CD4-positive, alpha-beta memory T cell (primary cell): Measurements from ENCODE around the gene ZNF432. TPM values are rescaled to one million over a fixed set of nuclear protein-coding genes. Genes with fewer than 3 reads are reported as not detected.
A peak's percentile ranks its signal among the peaks of the same experiment; 100 is the strongest.
"Not testable (repeated sequence)": the region's sequence is repeated elsewhere in the genome, so short reads cannot be mapped to it uniquely, and the experiment has no call there.

Source experiments
- CTCF ChIA-PET: fragments of 350-600 bp; sonication (Branson Sonifier 250); formaldehyde crosslinking; loops from one replicate; lab custom pipeline; 2021; ENCODE audit warnings: inconsistent platforms; ENCODE audit not compliant: partially characterized antibody; lab: Charles Lee
- POLR2A ChIA-PET: fragments of 350-600 bp; sonication (Branson Sonifier 250); formaldehyde crosslinking; loops from one replicate; lab custom pipeline; 2021; ENCODE audit not compliant: partially characterized antibody; lab: Charles Lee
- DNase-seq, 5 donors: peaks; one replicate each; pipeline versions ENCODE4 v3.0.0 to v3.0.0-alpha.2; 2020 to 2022; ENCODE audit warnings: mixed read lengths in 1 of 5
- H3K27ac ChIP-seq: one replicate; pipeline ENCODE4 v1.7.0; 2013; ENCODE audit warnings: low read depth, low read length
- H3K27me3 ChIP-seq: 2 replicates; pipeline ENCODE4 v1.7.0; 2013; ENCODE audit warnings: mild to moderate bottlenecking, low read length, moderate library complexity; ENCODE audit not compliant: insufficient read depth
- H3K36me3 ChIP-seq: 2 replicates; pipeline ENCODE4 v1.7.0; 2013; ENCODE audit warnings: mild to moderate bottlenecking, low read length, moderate library complexity; ENCODE audit not compliant: insufficient read depth
- H3K4me1 ChIP-seq: 2 replicates; pipeline ENCODE4 v1.7.0; 2013; ENCODE audit warnings: mild to moderate bottlenecking, low read length, moderate library complexity; ENCODE audit not compliant: insufficient read depth
- H3K4me3 ChIP-seq, 2 donors: one replicate each; pipeline ENCODE4 v1.7.0; 2013; ENCODE audit warnings: low read length in 2 of 2, mild to moderate bottlenecking in 1 of 2
- H3K9me3 ChIP-seq, 2 donors: one replicate each; pipeline ENCODE4 v1.7.0; 2013; ENCODE audit warnings: low read length in 2 of 2, control low read depth in 1 of 2; ENCODE audit not compliant: control insufficient read depth in 1 of 2
- H3K27ac Mint-ChIP-seq, 7 donors: one replicate each; pipeline ENCODE4 v1.8.0; 2020 to 2021; ENCODE audit warnings: mixed read lengths in 7 of 7, mild to moderate bottlenecking in 6 of 7, inconsistent platforms in 3 of 7, moderate library complexity in 3 of 7
- H3K27me3 Mint-ChIP-seq, 2 donors: one replicate each; pipeline ENCODE4 v1.8.0; 2020 to 2021; ENCODE audit warnings: mixed read lengths in 2 of 2
- H3K36me3 Mint-ChIP-seq, 2 donors: one replicate each; pipeline ENCODE4 v1.8.0; 2020 to 2021; ENCODE audit warnings: mixed read lengths in 2 of 2, inconsistent platforms in 1 of 2, mild to moderate bottlenecking in 1 of 2
- H3K4me1 Mint-ChIP-seq, 4 donors: one replicate each; pipeline ENCODE4 v1.8.0; 2020 to 2021; ENCODE audit warnings: mixed read lengths in 4 of 4, mild to moderate bottlenecking in 1 of 4
- H3K4me3 Mint-ChIP-seq, 8 donors: one replicate each; pipeline ENCODE4 v1.8.0; 2020 to 2021; ENCODE audit warnings: mixed read lengths in 8 of 8, mild to moderate bottlenecking in 7 of 8, moderate library complexity in 6 of 8, inconsistent platforms in 3 of 8
- H3K9me3 Mint-ChIP-seq, 8 donors: one replicate each; pipeline ENCODE4 v1.8.0; 2020 to 2021; ENCODE audit warnings: mixed read lengths in 8 of 8, mild to moderate bottlenecking in 5 of 8, inconsistent platforms in 3 of 8, moderate library complexity in 1 of 8
- intact Hi-C: fragments of 100-400 bp; cut with micrococcal nuclease; formaldehyde crosslinking; loops from one replicate; pipeline ENCODE4 v1.15.1; 2023
- polyA plus RNA-seq, 2 donors: library from polyadenylated mRNA; unstranded; fragments of 300-500 nt; fragmentation: Illumina TruSeq; gene quantifications; one replicate each; pipeline ENCODE4 v1.2.3, GENCODE V29; 2021
- total RNA-seq, 2 experiments: library from RNA; stranded (reverse); gene quantifications; one replicate each; pipeline ENCODE4 v1.2.3, GENCODE V29; 2021

Gene ZNF432
- total RNA-seq (10 to 100 TPM; 23.4 to 23.9 TPM), polyA plus RNA-seq (1 to 10 TPM; 2.2 to 5.9 TPM)

DNA sequence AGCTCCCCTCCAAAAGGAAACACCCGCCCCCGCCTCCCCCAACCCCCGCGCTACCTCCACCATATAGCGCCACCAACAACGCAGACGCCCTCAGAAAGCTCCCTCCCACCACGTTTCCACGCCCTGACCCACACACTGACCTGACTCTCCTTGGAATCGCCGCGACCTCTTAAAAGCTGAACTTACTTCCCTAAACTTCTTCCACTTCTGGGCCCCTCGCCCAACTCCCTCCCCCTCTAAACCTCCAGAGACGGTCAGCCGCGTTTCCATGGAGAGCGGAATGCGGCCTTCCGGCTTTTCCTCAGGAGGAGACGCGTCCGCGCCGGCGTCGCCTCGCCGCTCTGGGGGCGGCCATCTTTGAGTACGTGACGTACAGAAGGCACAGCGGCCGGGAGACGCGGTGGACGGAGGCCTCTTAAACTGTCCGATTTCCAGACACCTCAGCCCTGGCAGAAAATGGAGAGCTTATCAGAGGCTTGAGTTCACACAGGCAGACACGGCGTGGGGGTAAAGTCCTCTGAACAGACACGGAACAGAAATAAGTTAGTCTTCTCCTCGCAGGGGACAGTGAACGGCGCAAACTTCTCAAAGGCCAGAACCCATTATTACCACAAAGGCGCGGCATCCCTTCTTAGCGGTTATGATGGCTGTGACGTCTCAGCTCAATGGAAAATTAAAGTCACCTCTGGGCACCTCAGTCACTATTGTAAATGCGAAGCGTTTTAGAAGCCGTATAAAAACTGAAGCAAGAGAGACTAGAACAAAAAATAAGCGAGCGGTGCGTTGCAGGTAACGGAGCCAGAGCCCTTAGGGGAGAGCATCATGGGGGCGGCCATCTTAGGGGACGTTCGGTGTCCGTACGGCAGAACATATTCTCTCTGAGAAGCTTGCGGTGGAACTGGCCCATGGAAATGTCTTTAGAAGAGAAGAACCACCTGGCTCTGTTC is at the start of gene ZNF432:
TSS of gene ZNF432 (minus strand) at position 284 of the 947 bp plus-strand sequence. CDS start 1,970 bp downstream, outside the sequence.
- H3K27me3 ChIP-seq, result no peaks in the 10 kb centered on the region
- Mint-ChIP-seq H3K27me3 (no peaks in the 10 kb centered on the region), H3K9me3 (peaks cover 3 to 73% (median 46%) of the 10 kb centered on the region in 8 donors), H3K4me1 (peaks cover 17 to 32% (median 21%) of the 10 kb centered on the region in 4 donors), H3K4me3 (peak within 1 kb of the TSS; percentile 96 to 100 (median 99)), H3K36me3 (peaks cover 47 to 59% of the 10 kb centered on the region in 2 donors), H3K27ac (peak within 1 kb of the TSS; percentile 98 to 100 (median 100))
- peak within 1 kb of the TSS; percentile 96 for H3K27ac ChIP-seq
- DNase-seq, result peak; percentile 83 to 91 (median 84)
- POLR2A ChIA-PET, result interaction anchor here (0.5 to 2.3 kb wide), 18 partner anchors 11 to 1472 kb away, joined by 3 to 39 read pairs (median 6); partner anchors contain the start of genes PPP2R1A, ZNF613, ZNF614 and ZNF615
- H3K36me3 ChIP-seq, result peaks cover 20% of the 10 kb centered on the region
- intact Hi-C loops, result loop anchor here (1.0 to 10.0 kb wide), 8 partner anchors 21 to 248 kb away; partner anchors contain the start of genes ZNF350, ZNF480, ZNF613 and ZNF614
- H3K4me3 ChIP-seq, result peak within 1 kb of the TSS; percentile 74 to 75
- H3K4me1 ChIP-seq, result peaks cover 15% of the 10 kb centered on the region
- CTCF ChIA-PET, result no interaction called here
- H3K9me3 ChIP-seq, result no peaks in the 10 kb centered on the region

- Mint-ChIP-seq H3K4me3 (peak overlapping the region; percentile 56 to 99 (median 98)), H3K4me1 (peaks cover 20 to 37% (median 29%) of the 10 kb centered on the region in 4 donors), H3K27ac (peak overlapping the region in 2 of 7 donors; percentile 95 to 98), H3K36me3 (peaks cover 39 to 47% of the 10 kb centered on the region in 2 donors), H3K9me3 (peaks cover 6 to 95% (median 65%) of the 10 kb centered on the region in 8 donors)
- DNase-seq, H3K27ac ChIP-seq, H3K27me3 Mint-ChIP-seq, CTCF ChIA-PET, POLR2A ChIA-PET, H3K36me3 ChIP-seq, H3K27me3 ChIP-seq: not testable (repeated sequence)
- H3K4me3 ChIP-seq, result peak overlapping the region in 1 of 2 donors; percentile 55
- intact Hi-C loops, result loop anchor here (5.0 kb wide), 1 partner anchor 49 kb away; the partner anchor contains the start of gene ZNF432
- H3K4me1 ChIP-seq, result peaks cover 17% of the 10 kb centered on the region
- peaks cover 0 to 15% of the 10 kb centered on the region in 2 donors for H3K9me3 ChIP-seq
These were observed 47.8 kb upstream of the ZNF432 start for GRCh38 chr19:52096416-52096815.

- Histone ChIP-seq H3K27me3 (no peaks in the 10 kb centered on the region), H3K9me3 (peaks cover 0 to 15% of the 10 kb centered on the region in 2 donors), H3K4me1 (peaks cover 17% of the 10 kb centered on the region), H3K4me3 (peak within 1 kb of the TSS; percentile 55 to 98), H3K27ac (peak within 1 kb of the TSS; percentile 81), H3K36me3 (peaks cover 5% of the 10 kb centered on the region)
- CTCF ChIA-PET, result no interaction called here
- DNase-seq, result peak; percentile 77 to 84 (median 80)
- POLR2A ChIA-PET, result no interaction called here
- Mint-ChIP-seq H3K4me3 (peak within 1 kb of the TSS; percentile 94 to 99 (median 99)), H3K27me3 (peaks cover 0 to 1% of the 10 kb centered on the region in 2 donors), H3K9me3 (peaks cover 6 to 96% (median 74%) of the 10 kb centered on the region in 8 donors), H3K4me1 (peaks cover 20 to 41% (median 32%) of the 10 kb centered on the region in 4 donors), H3K36me3 (peaks cover 50 to 55% of the 10 kb centered on the region in 2 donors), H3K27ac (peak within 1 kb of the TSS; percentile 92 to 98 (median 98))
- intact Hi-C loops, result loop anchor here (1.0 to 5.0 kb wide), 3 partner anchors 48 to 174 kb away; partner anchors contain the start of genes ZNF432 and ZNF766
These were observed 46.8 kb upstream of the ZNF432 start, which contains the start of gene ZNF841 for GRCh38 chr19:52095172-52096014. Gene ZNF841, minus strand, starts transcription at chr19:52095765. Its CDS starts 10,964 bp downstream, at chr19:52084801.

- intact Hi-C loops, result loop anchor here (1.0 to 5.0 kb wide), 3 partner anchors 47 to 175 kb away; partner anchors contain the start of genes ZNF432 and ZNF766
- ChIA-PET POLR2A (no interaction called here), CTCF (no interaction called here)
- H3K4me3 ChIP-seq, result peak overlapping the region; percentile 55 to 98
- Mint-ChIP-seq H3K27me3 (peaks cover 0 to 1% of the 10 kb centered on the region in 2 donors), H3K4me1 (peaks cover 20 to 45% (median 32%) of the 10 kb centered on the region in 4 donors), H3K9me3 (peaks cover 6 to 97% (median 78%) of the 10 kb centered on the region in 8 donors), H3K4me3 (peak overlapping the region; percentile 94 to 99 (median 99)), H3K36me3 (peaks cover 57 to 63% of the 10 kb centered on the region in 2 donors), H3K27ac (peak overlapping the region; percentile 5 to 98 (median 98))
- no peaks in the 10 kb centered on the region for H3K27me3 ChIP-seq
- peaks cover 17% of the 10 kb centered on the region for H3K4me1 ChIP-seq
- peak overlapping the region; percentile 81 for H3K27ac ChIP-seq
- DNase-seq, result no peak
- peaks cover 7% of the 10 kb centered on the region for H3K36me3 ChIP-seq
- peaks cover 0 to 15% of the 10 kb centered on the region in 2 donors for H3K9me3 ChIP-seq
These were observed 46.0 kb upstream of the ZNF432 start for GRCh38 chr19:52094526-52095130.

DNA sequence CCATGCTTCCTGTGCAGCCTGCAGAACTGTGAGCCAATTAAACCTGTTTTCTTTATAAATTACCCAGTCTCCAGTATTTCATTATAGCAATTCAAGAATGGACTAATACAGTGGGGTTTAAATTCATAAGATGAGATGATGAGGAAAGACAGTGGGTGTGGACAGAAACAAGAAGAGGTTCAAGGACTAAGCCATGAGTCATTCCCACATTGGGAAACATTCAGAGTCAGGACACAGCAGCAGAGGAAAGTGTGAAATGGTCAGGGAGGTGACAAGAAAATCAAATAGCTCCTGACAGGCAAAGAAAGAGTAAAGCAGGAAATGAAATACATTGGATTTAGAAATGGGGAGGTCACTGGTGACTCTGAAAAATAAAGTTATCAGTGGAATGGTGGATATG is 37.8 kb upstream of the ZNF432 start:
- H3K36me3 ChIP-seq, result peaks cover 60% of the 10 kb centered on the region
- H3K4me1 Mint-ChIP-seq, result peaks cover 2 to 10% (median 4%) of the 10 kb centered on the region in 4 donors

DNA sequence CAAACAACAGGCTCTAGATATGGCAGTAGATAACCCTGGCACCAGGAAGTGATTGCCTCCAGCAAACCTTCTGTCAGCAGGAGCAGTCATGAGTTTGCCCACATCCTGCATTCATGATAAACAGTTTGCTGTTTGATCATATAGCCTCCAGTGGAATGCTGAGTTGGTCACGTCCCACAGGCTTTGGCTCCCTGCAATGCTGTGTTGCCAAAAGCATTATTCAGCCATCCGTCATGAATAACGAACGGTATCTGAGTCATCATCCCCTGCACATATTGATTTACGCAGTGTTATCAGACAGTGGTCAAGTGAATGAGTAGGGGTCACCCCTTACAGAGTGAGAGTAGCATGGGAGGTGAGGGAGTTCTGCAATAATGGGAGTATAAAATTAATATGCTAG is 21.9 kb upstream of the ZNF432 start:
- no peak overlapping the region for H3K4me3 ChIP-seq
- peaks cover 28 to 74% of the 10 kb centered on the region in 2 donors for H3K9me3 ChIP-seq
- H3K36me3 ChIP-seq, result peaks cover 65% of the 10 kb centered on the region
- intact Hi-C loops, result no loop called here
- DNase-seq, result no peak
- Mint-ChIP-seq H3K4me3 (peak overlapping the region in 3 of 8 donors; percentile 19 to 55 (median 32)), H3K36me3 (peaks cover 92 to 100% of the 10 kb centered on the region in 2 donors), H3K9me3 (peaks cover 10 to 100% (median 93%) of the 10 kb centered on the region in 8 donors), H3K27me3 (no peaks in the 10 kb centered on the region), H3K4me1 (peaks cover 0 to 3% (median 0%) of the 10 kb centered on the region in 4 donors), H3K27ac (no peak overlapping the region)
- CTCF ChIA-PET, result no interaction called here
- H3K27ac ChIP-seq, result no peak overlapping the region
- H3K27me3 ChIP-seq, result no peaks in the 10 kb centered on the region
- POLR2A ChIA-PET, result no interaction called here
- H3K4me1 ChIP-seq, result no peaks in the 10 kb centered on the region

More for the DNA sequence above, 37.8 kb upstream of the ZNF432 start:
- H3K27me3 Mint-ChIP-seq, result no peaks in the 10 kb centered on the region
- H3K27me3 ChIP-seq, result no peaks in the 10 kb centered on the region
- POLR2A ChIA-PET, result no interaction called here
- no peaks in the 10 kb centered on the region for H3K4me1 ChIP-seq
- DNase-seq, result no peak
- peaks cover 89 to 99% of the 10 kb centered on the region in 2 donors for H3K36me3 Mint-ChIP-seq
- CTCF ChIA-PET, result no interaction called here
- H3K4me3 Mint-ChIP-seq, result peak overlapping the region in 1 of 8 donors; percentile 62
- H3K9me3 ChIP-seq, result peaks cover 3 to 6% of the 10 kb centered on the region in 2 donors
- intact Hi-C loops, result no loop called here
- H3K4me3 ChIP-seq, result no peak overlapping the region
- H3K9me3 Mint-ChIP-seq, result peaks cover 2 to 95% (median 86%) of the 10 kb centered on the region in 8 donors
- H3K27ac ChIP-seq, result no peak overlapping the region
- H3K27ac Mint-ChIP-seq, result no peak overlapping the region
